H1 (cell line): ENCODE data around the gene MUC5B. TPM values are rescaled to one million over a fixed set of nuclear protein-coding genes. Genes with fewer than 3 reads are reported as not detected.
A peak's percentile ranks its signal among the peaks of the same experiment; 100 is the strongest.

ENCODE experiments used
- CTCF ChIA-PET: fragments of 300-600 bp; sonication (Branson Sonifier 250); formaldehyde crosslinking; loops from one replicate; lab custom pipeline; 2021; ENCODE audit not compliant: partially characterized antibody; lab: Charles Lee
- POLR2A ChIA-PET: fragments of 300-600 bp; sonication (Branson Sonifier 250); formaldehyde crosslinking; loops from one replicate; lab custom pipeline; 2021; ENCODE audit warnings: inconsistent platforms; ENCODE audit not compliant: partially characterized antibody; lab: Charles Lee
- DNase-seq, 2 experiments: peaks; one replicate each; pipeline versions ENCODE4 v3.0.0 to v3.0.0-alpha.2; 2010 to 2022; ENCODE audit warnings: low spot score in 2 of 2, low read depth in 1 of 2, mixed read lengths in 1 of 2
- FAIRE-seq: peaks from 2 replicates; lab custom pipeline; 2011; peaks lifted over from hg19 to GRCh38; lab: Jason Lieb, UNC
- H2AFZ ChIP-seq: 2 replicates; pipeline ENCODE4 v1.8.1; 2012; ENCODE audit warnings: low read length, inconsistent platforms
- H2AK5ac ChIP-seq: 2 replicates; pipeline ENCODE4 v1.6.1; 2013; ENCODE audit warnings: low read depth, low read length
- H2BK120ac ChIP-seq: replicated peaks from 2 replicates; pipeline ENCODE3; 2013; ENCODE audit warnings: low read depth, low read length, inconsistent platforms
- H2BK12ac ChIP-seq: 2 replicates; pipeline ENCODE4 v1.6.1; 2013; ENCODE audit warnings: low read depth, low read length
- H2BK15ac ChIP-seq: 2 replicates; pipeline ENCODE4 v1.6.1; 2013; ENCODE audit warnings: low read length
- H2BK20ac ChIP-seq: 2 replicates; pipeline ENCODE4 v1.6.1; 2013; ENCODE audit warnings: low read length
- H2BK5ac ChIP-seq: 2 replicates; pipeline ENCODE4 v1.6.1; 2013; ENCODE audit warnings: low read depth, low read length
- H3K14ac ChIP-seq: 2 replicates; pipeline ENCODE4 v1.6.1; 2013; ENCODE audit warnings: inconsistent platforms; ENCODE audit not compliant: insufficient read length
- H3K18ac ChIP-seq: 2 replicates; pipeline ENCODE4 v1.6.1; 2013; ENCODE audit warnings: low read length; ENCODE audit errors: extremely low read depth
- H3K23ac ChIP-seq: 2 replicates; pipeline ENCODE4 v1.6.1; 2013; ENCODE audit warnings: inconsistent platforms; ENCODE audit not compliant: insufficient read length
- H3K23me2 ChIP-seq: 2 replicates; pipeline ENCODE4 v1.6.1; 2013; ENCODE audit warnings: low read depth, low read length
- H3K27ac ChIP-seq: 2 replicates; pipeline ENCODE4 v1.6.1; 2011; ENCODE audit warnings: low read depth, low read length, inconsistent platforms
- H3K27me3 ChIP-seq, 4 experiments: replicated peaks in 1 of 4; 1 replicate in 1 of 4; 2 replicates in 3 of 4; pipeline versions ENCODE4 v1.6.1 to v1.8.1; 2011 to 2013; ENCODE audit warnings: low read length in 3 of 4, mild to moderate bottlenecking in 3 of 4, inconsistent platforms in 2 of 4, mixed read lengths in 2 of 4, moderate library complexity in 1 of 4; ENCODE audit not compliant: control insufficient read depth in 3 of 4, insufficient read depth in 3 of 4; ENCODE audit errors: extremely low read depth in 1 of 4
- H3K36me3 ChIP-seq, 4 experiments: 2 replicates each; pipeline versions ENCODE4 v1.6.1 to v1.8.1; 2011 to 2013; ENCODE audit warnings: mild to moderate bottlenecking in 4 of 4, low read length in 3 of 4, moderate library complexity in 2 of 4, control low read depth in 1 of 4, inconsistent platforms in 1 of 4; ENCODE audit not compliant: insufficient read depth in 4 of 4, control insufficient read depth in 2 of 4
- H3K4ac ChIP-seq: replicated peaks from 2 replicates; pipeline ENCODE3; 2013; ENCODE audit warnings: low read length, low read depth, mixed read lengths, inconsistent platforms; ENCODE audit not compliant: insufficient read length
- H3K4me1 ChIP-seq, 4 experiments: replicated peaks in 1 of 4; 1 replicate in 1 of 4; 2 replicates in 3 of 4; pipeline versions ENCODE4 v1.6.1 to v1.8.1; 2011 to 2013; ENCODE audit warnings: low read length in 3 of 4, inconsistent platforms in 2 of 4, mixed read lengths in 1 of 4; ENCODE audit not compliant: insufficient read depth in 4 of 4, control insufficient read depth in 3 of 4
- H3K4me2 ChIP-seq, 2 experiments: 2 replicates each; pipeline versions ENCODE4 v1.6.1 to v1.8.1; 2011 to 2013; ENCODE audit warnings: low read depth in 2 of 2, low read length in 2 of 2, control low read depth in 1 of 2, inconsistent platforms in 1 of 2, mild to moderate bottlenecking in 1 of 2; ENCODE audit not compliant: insufficient read depth in 1 of 2
- H3K4me3 ChIP-seq, 4 experiments: fragments of 200-600, 300-600 bp in 1 of 4; sonication (generic), shearing (Covaris generic), sonication (Bioruptor Twin) in 1 of 4; 2 replicates each; pipeline versions ENCODE4 v1.5.1 to v1.8.1; 2011 to 2016; ENCODE audit warnings: low read length in 4 of 4, low read depth in 3 of 4, control low read depth in 2 of 4, inconsistent platforms in 2 of 4, mild to moderate bottlenecking in 2 of 4, mixed read lengths in 1 of 4, moderate library complexity in 1 of 4; ENCODE audit not compliant: insufficient read depth in 2 of 4; ENCODE audit errors: extremely low read depth in 1 of 4
- H3K56ac ChIP-seq: replicated peaks from 2 replicates; pipeline ENCODE3; 2013; ENCODE audit warnings: low read depth, mild to moderate bottlenecking, mixed read lengths, low read length, inconsistent platforms; ENCODE audit not compliant: insufficient read length
- H3K79me1 ChIP-seq: 2 replicates; pipeline ENCODE4 v1.6.1; 2013; ENCODE audit warnings: low read depth, low read length, control low read depth
- H3K79me2 ChIP-seq, 2 experiments: 2 replicates each; pipeline versions ENCODE4 v1.6.1 to v1.8.1; 2012 to 2013; ENCODE audit warnings: low read length in 2 of 2, mild to moderate bottlenecking in 2 of 2, inconsistent platforms in 1 of 2; ENCODE audit not compliant: insufficient read depth in 2 of 2, control insufficient read depth in 1 of 2
- H3K9ac ChIP-seq, 4 experiments: replicated peaks in 1 of 4; 1 replicate in 1 of 4; 2 replicates in 3 of 4; pipeline versions ENCODE4 v1.6.1 to v1.8.1; 2011 to 2013; ENCODE audit warnings: low read depth in 3 of 4, low read length in 3 of 4, control low read depth in 2 of 4, mild to moderate bottlenecking in 2 of 4, moderate library complexity in 2 of 4, inconsistent platforms in 1 of 4; ENCODE audit errors: extremely low read depth in 1 of 4
- H3K9me3 ChIP-seq, 2 experiments: 2 replicates each; pipeline versions ENCODE4 v1.6.1 to v1.8.1; 2012 to 2013; ENCODE audit warnings: mild to moderate bottlenecking in 2 of 2, moderate library complexity in 2 of 2, control low read depth in 1 of 2, inconsistent platforms in 1 of 2, low read depth in 1 of 2, low read length in 1 of 2, mixed read lengths in 1 of 2; ENCODE audit not compliant: insufficient read depth in 2 of 2
- H4K20me1 ChIP-seq, 2 experiments: replicated peaks in 1 of 2; 2 replicates each; pipeline versions ENCODE3 to v1.8.1; 2011 to 2013; ENCODE audit warnings: inconsistent platforms in 2 of 2, low read length in 2 of 2, mild to moderate bottlenecking in 1 of 2; ENCODE audit not compliant: insufficient read depth in 2 of 2, control insufficient read depth in 1 of 2
- H4K5ac ChIP-seq: 2 replicates; pipeline ENCODE4 v1.6.1; 2013; ENCODE audit warnings: low read length, low read depth, mixed read lengths, inconsistent platforms; ENCODE audit not compliant: insufficient read length
- H4K8ac ChIP-seq: 2 replicates; pipeline ENCODE4 v1.8.0; 2013; ENCODE audit warnings: mild to moderate bottlenecking, moderate library complexity, low read length, inconsistent platforms; ENCODE audit not compliant: insufficient read depth; ENCODE audit errors: extremely low read depth
- H4K91ac ChIP-seq: replicated peaks from 2 replicates; pipeline ENCODE3; 2013; ENCODE audit warnings: low read length, mixed read lengths, inconsistent platforms; ENCODE audit not compliant: insufficient read length
- ATF3 ChIP-seq: IDR thresholded peaks from 2 replicates; pipeline ENCODE4 v1.6.1; 2011; ENCODE audit warnings: low read depth, mild to moderate bottlenecking, low read length; ENCODE audit not compliant: insufficient read depth
- CEBPB ChIP-seq: IDR thresholded peaks from 2 replicates; pipeline ENCODE4 v1.6.1; 2012; ENCODE audit warnings: low read depth, low read length
- JUND ChIP-seq: IDR thresholded peaks from 2 replicates; pipeline ENCODE4 v1.6.1; 2011; ENCODE audit warnings: mild to moderate bottlenecking, improper control_type of control experiment, low read length
- KDM4A ChIP-seq: IDR thresholded peaks from one replicate; pipeline ENCODE4 v1.7.1; 2012; ENCODE audit warnings: low read depth, mild to moderate bottlenecking, moderate library complexity, low read length, inconsistent platforms; ENCODE audit not compliant: severe bottlenecking
- KDM5A ChIP-seq: fragments of 200-600 bp; IDR thresholded peaks from 2 replicates; pipeline ENCODE4 v1.7.1; 2012; ENCODE audit warnings: mild to moderate bottlenecking, low read length, inconsistent platforms, mixed read lengths
- NANOG ChIP-seq: IDR thresholded peaks from 2 replicates; pipeline ENCODE4 v1.6.1; 2011; ENCODE audit warnings: low read length, low read depth, mild to moderate bottlenecking, inconsistent platforms; ENCODE audit not compliant: insufficient read depth, poor library complexity, severe bottlenecking
- NRF1 ChIP-seq: IDR thresholded peaks from 2 replicates; pipeline ENCODE4 v1.6.1; 2011; ENCODE audit warnings: mild to moderate bottlenecking, low read depth, low read length, improper control_type of control experiment
- PHF8 ChIP-seq: fragments of 200-600 bp; sonication (generic); conservative IDR thresholded peaks from 2 replicates; pipeline ENCODE4 v1.7.1; 2012; ENCODE audit warnings: low read depth, mild to moderate bottlenecking, inconsistent platforms, low read length, moderate library complexity
- POLR2AphosphoS5 ChIP-seq: IDR thresholded peaks from 2 replicates; pipeline ENCODE4 v1.6.1; 2011; ENCODE audit warnings: low read depth, low read length
- POU5F1 ChIP-seq: IDR thresholded peaks from 2 replicates; pipeline ENCODE4 v1.6.1; 2011; ENCODE audit warnings: low read depth, mild to moderate bottlenecking, low read length, moderate library complexity
- RNF2 ChIP-seq: fragments of 200-900, 300-1000 bp; sonication (generic); IDR thresholded peaks from 2 replicates; pipeline ENCODE4 v1.7.1; 2016; ENCODE audit warnings: borderline replicate concordance, low read depth, mild to moderate bottlenecking, antibody characterized with exemption, low read length; ENCODE audit not compliant: poor library complexity, severe bottlenecking; ENCODE audit errors: missing control alignments
- SAP30 ChIP-seq: fragments of 300-600 bp; sonication (generic); IDR thresholded peaks from 2 replicates; pipeline ENCODE4 v1.7.1; 2012; ENCODE audit warnings: low read length, moderate library complexity, mild to moderate bottlenecking, inconsistent platforms; ENCODE audit not compliant: insufficient read depth, insufficient replicate concordance
- TBP ChIP-seq: IDR thresholded peaks from 2 replicates; pipeline ENCODE4 v1.6.1; 2011; ENCODE audit warnings: low read depth, low read length, improper control_type of control experiment
- WGBS, 2 experiments: shearing (Covaris generic) in 1 of 2; methylation state at CpG; one replicate each; pipeline versions ENCODE4 v1.1.6 to v1.1.7; 2013 to 2015; ENCODE audit warnings: low lambda C conversion rate in 2 of 2, mixed read lengths in 2 of 2, inconsistent platforms in 1 of 2, low coverage in 1 of 2, missing lambda C conversion rate in 1 of 2; ENCODE audit not compliant: insufficient replicate concordance in 2 of 2, insufficient coverage in 1 of 2, insufficient read length in 1 of 2; ENCODE audit errors: extremely low coverage in 1 of 2, missing lambda C conversion rate in 1 of 2; 5-methylcytosine and 5-hydroxymethylcytosine counted together
- polyA plus RNA-seq, 7 experiments: library from polyadenylated mRNA; depleted of rRNA in 3 of 7; stranded (reverse) in 5 of 7; unstranded in 2 of 7; fragments of >200 nt in 5 of 7; fragments of 200-250 nt in 2 of 7; gene quantifications; 1 replicate in 5 of 7; 2 replicates in 1 of 7; 4 replicates in 1 of 7; pipeline versions ENCODE4 v1.2.1 to v1.2.3, GENCODE V29; 2011 to 2013; ENCODE audit warnings: missing spikeins in 2 of 7, mixed read lengths in 2 of 7
- total RNA-seq: library from RNA; stranded (reverse); fragmentation: NEBNext Ultra II Directional; extraction: Animal tissue kit (Norgen Biotek cat#: 25700); gene quantifications from 2 replicates; pipeline ENCODE4 v1.2.1, GENCODE V29; 2021

Gene MUC5B
- total and polyA plus RNA-seq, 2 of the 8 experiments (the other 6 are each of a cell fraction or from before 2014, with no cell fraction given), result 0.02 to 0.03 TPM

- Histone ChIP-seq H3K4me2 (no peak overlapping the region), H2AFZ (no peak overlapping the region), H3K56ac (no peak overlapping the region), H3K9ac (no peak overlapping the region), H3K27ac (no peak overlapping the region), H4K5ac (no peak overlapping the region), H3K18ac (no peak overlapping the region)
- no peak for FAIRE-seq
- CTCF ChIA-PET, result no interaction called here
- POLR2A ChIA-PET, result interaction anchor here (0.6 kb wide), 1 partner anchor 35 kb away, joined by 3 read pairs; no protein-coding TSS in a partner anchor
- TF ChIP-seq JUND (no peak), KDM5A (no peak), NRF1 (no peak), ATF3 (no peak), SAP30 (no peak), KDM4A (no peak), PHF8 (no peak), CEBPB (no peak), TBP (no peak), NANOG (no peak), POLR2AphosphoS5 (no peak), RNF2 (no peak), POU5F1 (no peak)
- TF ChIP-seq, all 59 proteins: peak for 0
- Histone ChIP-seq H3K9me3 (no peaks in the 10 kb centered on the region; a peak in 1 of 4 replicates), H3K14ac (no peak overlapping the region), H2AK5ac (no peak overlapping the region), H2BK120ac (no peak overlapping the region), H3K4me3 (no peak overlapping the region), H2BK12ac (no peak overlapping the region), H4K20me1 (peaks cover 0 to 12% of the 10 kb centered on the region in 2 experiments), H4K91ac (no peak overlapping the region), H4K8ac (peak overlapping the region; percentile 51; the same call in 1 of the 2 replicates), H3K23me2 (no peaks in the 10 kb centered on the region), H3K23ac (no peak overlapping the region), H3K27me3 (no peaks in the 10 kb centered on the region), H2BK15ac (no peak overlapping the region), H3K79me1 (peaks cover under 1% of the 10 kb centered on the region; the same call in 1 of the 2 replicates), H3K4me1 (no peaks in the 10 kb centered on the region; a peak in 1 of 7 replicates), H3K4ac (no peak overlapping the region), H2BK5ac (no peak overlapping the region), H2BK20ac (no peak overlapping the region), H3K36me3 (peaks cover 3 to 25% (median 13%) of the 10 kb centered on the region in 4 experiments; a peak in 7 of 8 replicates), H3K79me2 (no peaks in the 10 kb centered on the region)
- 92% methylated on average over 8 of the region's 8 CpGs; no CpG with 5 or more reads in 1 of the 2 experiments for WGBS, 2 experiments
- no peak for DNase-seq
Observed at GRCh38 chr11:1283906-1284305, 61.0 kb downstream of the MUC5B start.
